GM18526 (cell line): ENCODE results near the gene BPIFB6.

ENCODE experiments used
- POLR2A ChIP-seq: IDR thresholded peaks from 3 replicates; pipeline ENCODE4 v1.6.1; 2011; ENCODE audit not compliant: insufficient read length; ENCODE audit errors: extremely low read depth

BPIFB6 gene

DNA sequence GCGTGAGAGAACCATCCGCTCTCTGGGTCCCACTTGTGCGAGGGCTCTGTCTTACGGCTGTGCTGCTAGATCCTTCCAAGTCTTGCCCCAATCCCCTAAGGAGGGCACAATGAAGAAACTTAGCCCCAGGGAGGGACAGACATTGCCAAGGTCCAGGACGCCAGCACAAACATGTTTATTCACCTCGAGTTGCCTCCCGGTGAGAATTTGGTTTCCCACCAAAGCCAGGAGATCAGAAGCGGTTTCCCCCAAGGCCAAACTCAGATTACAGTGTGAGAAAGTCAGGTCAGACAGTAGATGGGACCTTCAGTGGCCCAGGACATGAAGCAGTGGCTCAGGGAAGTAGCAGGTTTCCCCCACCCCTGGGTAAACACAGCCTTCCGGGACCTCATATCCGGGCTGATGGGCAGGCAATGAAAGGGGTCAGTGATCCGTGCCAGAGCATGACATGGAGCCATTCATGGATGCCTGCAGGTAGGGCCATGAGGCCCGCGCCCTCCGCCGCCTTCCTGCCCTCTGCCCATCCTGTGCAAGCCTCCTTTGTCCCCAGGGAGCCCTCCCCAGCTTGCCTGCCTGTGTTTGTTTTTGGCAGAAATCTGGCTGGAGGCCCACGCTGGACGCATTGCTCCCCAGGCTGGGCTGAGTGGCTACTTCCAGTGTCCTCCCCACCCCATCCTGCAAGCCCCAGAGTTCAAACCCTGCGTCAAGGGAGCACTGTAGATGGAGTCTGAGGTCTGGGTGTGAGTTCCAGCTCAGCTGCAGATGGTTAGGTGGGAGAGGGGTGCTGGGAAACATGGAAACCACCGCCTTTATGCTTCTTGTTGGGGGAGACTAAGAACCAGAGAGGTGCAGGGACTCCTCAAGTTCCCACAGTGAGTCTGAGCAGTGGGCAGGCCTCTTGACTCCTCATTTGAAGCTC, 22.0 kb upstream of the BPIFB6 start:
- TF ChIP-seq POLR2A = no peak

DNA sequence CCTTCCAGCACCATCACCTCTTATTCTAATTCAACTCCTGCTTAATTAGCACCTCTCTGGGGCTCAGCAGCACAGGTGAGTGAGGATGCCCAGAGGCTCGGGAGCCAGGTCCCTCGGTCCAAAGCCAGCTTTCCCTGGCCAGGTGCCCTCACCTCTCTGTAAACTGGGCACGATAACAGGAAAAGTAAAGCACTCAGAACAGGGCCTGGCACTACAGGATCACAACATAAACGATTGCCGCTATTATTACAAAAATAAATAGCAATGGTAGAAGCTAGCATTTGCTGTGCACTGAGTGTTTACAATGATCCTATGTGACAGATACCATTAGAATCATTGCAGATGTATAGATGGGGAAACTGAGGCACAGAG, 21.3 kb upstream of the BPIFB6 start:
- TF ChIP-seq POLR2A = no peak

DNA sequence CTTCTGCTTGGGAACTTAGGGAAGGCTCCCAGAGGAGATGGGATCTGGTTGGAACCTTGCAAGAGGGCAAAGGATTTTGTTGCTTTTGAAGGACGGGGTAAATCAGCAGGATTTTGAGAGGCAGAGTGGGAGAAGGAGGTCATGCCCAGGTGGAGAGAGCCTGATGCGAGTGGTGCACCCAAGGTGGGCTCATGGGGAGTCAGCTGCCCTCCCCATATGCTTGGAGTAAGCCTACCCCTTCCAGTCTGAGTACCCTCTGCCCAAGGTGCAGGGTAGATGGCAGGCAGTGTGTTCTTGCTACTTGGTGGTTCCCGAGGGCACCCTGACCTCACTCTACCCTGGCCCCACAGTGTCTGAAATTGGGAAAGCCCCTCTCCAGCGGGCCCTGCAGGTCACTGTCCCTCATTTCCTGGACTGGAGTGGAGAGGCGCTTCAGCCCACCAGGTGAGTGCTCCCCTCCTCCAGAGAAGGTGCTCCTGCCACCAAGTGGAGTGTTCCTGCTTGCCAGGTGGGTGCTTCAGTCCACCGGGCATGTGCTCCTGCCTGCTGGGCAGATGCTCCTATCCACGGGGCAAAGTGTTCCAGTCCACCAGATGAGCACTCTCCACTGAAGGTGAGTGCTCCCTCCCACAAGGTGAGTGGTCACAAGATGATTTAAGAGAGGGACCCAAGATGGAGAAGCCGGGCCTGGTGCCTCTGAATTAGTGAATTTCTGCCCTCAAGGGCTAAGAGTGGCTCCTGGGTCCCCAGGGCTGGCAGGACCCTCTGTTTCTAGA, 20.6 kb upstream of the BPIFB6 start:
- TF ChIP-seq POLR2A = no peak

GRCh38 chr20:33012327-33013189, 18.9 kb upstream of the BPIFB6 start:
- TF ChIP-seq POLR2A = no peak

DNA sequence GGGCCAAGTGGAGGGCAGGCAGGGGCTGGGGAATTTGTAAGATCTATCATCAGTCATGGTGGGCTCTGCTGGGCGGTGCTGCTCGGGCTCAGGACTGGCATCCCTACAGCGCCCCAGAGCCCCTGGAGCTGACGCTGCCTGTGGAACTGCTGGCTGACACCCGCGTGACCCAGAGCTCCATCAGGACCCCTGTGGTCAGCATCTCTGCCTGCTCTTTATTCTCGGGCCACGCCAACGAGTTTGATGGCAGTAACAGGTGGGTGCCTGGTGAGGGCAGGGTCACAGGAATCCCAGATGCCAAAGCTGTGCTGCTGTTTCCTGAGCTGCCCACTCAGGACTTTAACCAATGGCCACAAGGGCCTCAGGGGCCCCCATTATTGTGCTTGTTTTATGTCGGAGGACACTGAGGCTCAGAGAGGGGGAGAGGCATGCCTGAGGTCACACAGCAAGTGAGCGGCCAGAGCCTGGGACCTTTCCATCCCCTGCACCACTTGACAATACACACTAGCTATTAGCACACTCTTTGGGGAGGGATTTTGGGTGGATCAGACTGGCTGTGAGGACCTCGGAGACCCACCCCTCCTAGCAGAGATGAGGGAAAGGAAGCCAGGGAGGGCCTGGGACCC, 17.6 kb upstream of the BPIFB6 start:
- no peak for TF ChIP-seq POLR2A

GRCh38 chr20:33014336-33015113, 16.9 kb upstream of the BPIFB6 start:
- no peak for TF ChIP-seq POLR2A

DNA sequence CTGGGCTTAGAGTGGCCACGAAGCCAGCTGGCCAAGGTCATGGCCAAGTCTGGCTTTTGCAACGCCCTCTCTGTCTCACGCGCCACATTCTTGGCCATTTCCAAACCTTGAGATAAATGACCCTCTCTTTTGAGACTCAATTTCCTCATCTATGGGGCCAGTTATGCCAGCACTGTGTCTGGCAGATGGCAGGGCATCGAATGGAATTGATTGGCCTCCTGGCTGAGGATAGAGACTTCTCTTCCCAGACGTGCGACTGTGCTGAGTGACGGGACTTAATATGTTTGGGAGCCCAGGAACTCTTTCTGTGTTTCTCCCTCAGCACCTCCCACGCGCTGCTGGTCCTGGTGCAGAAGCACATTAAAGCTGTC, 16.3 kb upstream of the BPIFB6 start:
- TF ChIP-seq POLR2A = no peak

DNA sequence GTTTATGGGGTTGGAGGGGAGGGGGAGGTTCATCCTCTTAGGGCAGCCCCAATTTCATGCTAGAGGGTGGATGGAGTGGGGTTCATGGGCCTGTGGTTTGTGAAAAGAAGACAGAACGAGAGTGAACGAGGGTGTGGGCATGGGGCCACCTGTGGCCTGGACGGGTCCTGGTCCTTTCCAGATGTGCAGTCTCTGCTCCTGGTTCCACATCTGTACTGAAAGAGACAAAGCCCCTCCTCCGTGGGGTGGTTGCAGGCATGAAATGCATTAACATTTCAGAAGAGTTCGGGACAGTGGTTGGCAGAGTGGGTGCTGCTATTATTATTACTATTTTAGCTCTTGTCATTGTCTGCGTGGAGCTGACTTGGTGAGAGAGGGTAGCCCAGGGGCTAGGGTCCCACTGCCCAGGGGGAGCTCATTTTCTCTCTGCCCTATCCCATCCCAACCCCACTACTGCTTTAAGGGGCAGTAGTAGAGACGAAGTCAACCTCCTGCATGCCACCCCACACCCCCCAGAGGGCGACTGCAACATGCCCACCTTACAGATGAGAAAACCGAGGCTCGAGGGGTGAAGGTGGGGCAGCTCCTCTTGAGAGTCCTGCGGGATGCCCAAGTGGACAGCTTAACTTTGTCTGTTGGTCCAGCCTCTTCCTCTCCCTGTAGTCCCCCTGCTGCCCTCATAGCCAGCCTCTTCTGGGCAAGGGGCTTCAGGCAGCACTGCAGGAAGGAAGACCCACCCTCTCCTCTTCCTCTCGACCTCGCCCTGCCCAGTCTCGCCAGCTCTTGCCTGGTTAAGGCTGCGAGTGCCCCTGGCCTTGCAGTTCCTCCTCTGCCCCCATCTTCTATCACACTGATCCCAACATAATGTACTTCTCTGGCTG, 15.5 kb upstream of the BPIFB6 start:
- TF ChIP-seq POLR2A = no peak

- TF ChIP-seq POLR2A = no peak
These were observed 14.8 kb upstream of the BPIFB6 start for GRCh38 chr20:33016581-33017109.

DNA sequence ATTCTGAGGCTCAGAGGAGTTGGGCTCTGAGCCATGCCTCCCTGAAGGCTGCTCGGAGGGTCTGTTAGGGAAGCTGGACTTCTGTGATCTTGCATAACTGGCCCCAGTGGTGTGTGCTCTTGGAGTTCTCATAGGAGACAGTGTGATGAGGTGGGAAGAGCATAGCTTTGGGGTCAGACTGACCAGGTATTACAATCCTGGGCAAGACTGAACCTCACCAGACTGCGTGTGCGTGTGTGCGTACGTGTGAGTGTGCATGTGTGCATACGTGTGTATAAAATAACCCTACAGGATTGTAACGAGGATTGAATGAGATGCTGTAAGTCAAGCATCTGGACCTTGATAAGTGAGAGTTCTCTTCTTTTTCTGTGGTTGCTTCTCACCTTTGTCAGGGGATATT, 13.9 kb upstream of the BPIFB6 start:
- no peak for TF ChIP-seq POLR2A

- TF ChIP-seq POLR2A = no peak
These were observed 13.1 kb upstream of the BPIFB6 start for GRCh38 chr20:33018169-33018931.

DNA sequence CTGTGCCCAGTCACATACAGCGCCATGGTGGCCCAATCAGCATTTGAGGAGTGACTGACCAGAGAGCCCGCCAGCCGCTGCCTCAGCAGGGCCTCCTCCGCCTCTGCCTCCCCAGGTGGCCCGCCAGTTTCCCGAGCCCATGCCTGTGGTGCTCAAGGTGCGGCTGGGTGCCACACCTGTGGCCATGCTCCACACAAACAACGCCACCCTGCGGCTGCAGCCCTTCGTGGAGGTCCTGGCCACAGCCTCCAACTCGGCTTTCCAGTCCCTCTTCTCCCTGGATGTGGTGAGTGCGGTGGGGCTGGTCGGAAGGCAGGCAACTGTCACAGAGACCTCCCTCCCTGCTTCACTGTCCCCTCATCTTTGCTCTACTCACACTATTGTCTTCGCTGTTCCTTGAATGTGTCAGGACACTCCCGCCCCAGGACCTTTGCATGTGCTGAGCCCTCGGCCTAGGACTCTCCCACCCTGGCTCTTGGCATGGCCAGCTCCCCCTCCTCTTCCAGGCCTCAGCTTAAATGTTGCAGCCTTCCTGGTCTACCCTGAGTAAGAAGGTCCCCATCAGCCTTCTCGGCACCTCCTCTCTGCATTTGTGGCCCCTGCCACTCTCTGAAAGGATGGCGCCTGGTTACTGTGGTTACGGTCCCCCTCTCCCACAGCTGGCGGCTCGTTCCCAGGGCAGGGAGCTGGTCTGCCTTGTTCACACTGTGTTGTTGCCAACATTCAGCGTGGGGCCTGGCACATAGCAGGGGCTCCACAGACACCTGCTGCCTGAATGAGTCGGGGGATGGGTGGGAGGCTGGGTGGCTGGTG, 11.8 kb upstream of the BPIFB6 start:
- TF ChIP-seq POLR2A = no peak
